ENCODE data around the gene PPP1R3D.

Gene PPP1R3D

GRCh38 chr20:59948212-59948611 is 8.1 kb upstream of the PPP1R3D start:
- no peak for DNase-seq (ENCODE audit: low spot score)

GRCh38 chr20:59947376-59947775 is 7.3 kb upstream of the PPP1R3D start:
- DNase-seq (ENCODE audit: low spot score), result no peak

GRCh38 chr20:59945731-59946130 is 5.6 kb upstream of the PPP1R3D start:
- no peak for DNase-seq (ENCODE audit: low spot score)

GRCh38 chr20:59945175-59945574 is 5.1 kb upstream of the PPP1R3D start:
- no peak for DNase-seq (ENCODE audit: low spot score)

GRCh38 chr20:59944726-59945125 is 4.6 kb upstream of the PPP1R3D start:
- DNase-seq (ENCODE audit: low spot score), result no peak

GRCh38 chr20:59942245-59942644 is 2.1 kb upstream of the PPP1R3D start:
- DNase-seq (ENCODE audit: low spot score), result no peak

GRCh38 chr20:59940956-59941294 is 820 bp upstream of the PPP1R3D start:
- DNase-seq (ENCODE audit: low spot score), result no peak

- no peak for DNase-seq (ENCODE audit: low spot score)
Observed at GRCh38 chr20:59939879-59940128, 301 bp downstream of the PPP1R3D start.

GRCh38 chr20:59939052-59939878 is 840 bp downstream of the PPP1R3D start:
- DNase-seq (ENCODE audit: low spot score), result no peak

- no peak for DNase-seq (ENCODE audit: low spot score)
Observed at GRCh38 chr20:59938696-59939051, 1.4 kb downstream of the PPP1R3D start.

- no peak for DNase-seq (ENCODE audit: low spot score)
Observed at GRCh38 chr20:59938221-59938620, 1.9 kb downstream of the PPP1R3D start.

GRCh38 chr20:59937150-59937549 is 3.0 kb downstream of the PPP1R3D start:
- no peak for DNase-seq (ENCODE audit: low spot score)

- DNase-seq (ENCODE audit: low spot score), result no peak
Observed at GRCh38 chr20:59936409-59936808, 3.7 kb downstream of the PPP1R3D start.

GRCh38 chr20:59935457-59936185 is 4.5 kb downstream of the PPP1R3D start:
- DNase-seq (ENCODE audit: low spot score), result no peak

- peak; percentile 73 for DNase-seq (ENCODE audit: low spot score)
Observed at GRCh38 chr20:59933849-59934585, 6.1 kb downstream of the PPP1R3D start.

- DNase-seq (ENCODE audit: low spot score), result peak; percentile 22
Observed at GRCh38 chr20:59933296-59933848, 6.7 kb downstream of the PPP1R3D start, which contains the start of gene SYCP2. SYCP2 (minus strand) TSS chr20:59933637; CDS start chr20:59922413, 11,224 bp downstream.

- DNase-seq (ENCODE audit: low spot score), result no peak
Observed at GRCh38 chr20:59932616-59933295, 7.3 kb downstream of the PPP1R3D start.

- no peak for DNase-seq (ENCODE audit: low spot score)
Observed at GRCh38 chr20:59931511-59932312, 8.4 kb downstream of the PPP1R3D start.

GRCh38 chr20:59925899-59926298 is 14.2 kb downstream of the PPP1R3D start:
- no peak for DNase-seq (ENCODE audit: low spot score)

- no peak for DNase-seq (ENCODE audit: low spot score)
Observed at GRCh38 chr20:59925359-59925758, 14.7 kb downstream of the PPP1R3D start.

- DNase-seq (ENCODE audit: low spot score), result no peak
Observed at GRCh38 chr20:59923514-59923913, 16.6 kb downstream of the PPP1R3D start.
